Central memory CD8-positive, alpha-beta T cell (primary cell): ENCODE measurements around the gene FSIP1.
A peak's percentile ranks its signal among the peaks of the same experiment; 100 is the strongest.
"Not testable (repeated sequence)": the region's sequence is repeated elsewhere in the genome, so short reads cannot be mapped to it uniquely, and the experiment has no call there.

Experiments used
- ATAC-seq: fragments of 150-1000 bp; cut with Tn5 transposase; replicated peaks from 2 replicates; pipeline ENCODE4 v1.10.0; 2022; ENCODE audit warnings: mild to moderate bottlenecking, moderate FRiP score, moderate number of reproducible peaks; ENCODE audit not compliant: poor library complexity, severe bottlenecking; ENCODE audit errors: extremely low read depth
- DNase-seq, 2 donors: peaks; one replicate each; pipeline ENCODE4 v3.0.0; 2021; ENCODE audit warnings: low spot score in 2 of 2
- H3K27ac Mint-ChIP-seq: one replicate; pipeline ENCODE4 v1.8.0; 2022; ENCODE audit warnings: low read depth, mild to moderate bottlenecking, moderate library complexity, mixed read lengths
- H3K27me3 Mint-ChIP-seq: one replicate; pipeline ENCODE4 v1.8.0; 2022; ENCODE audit warnings: mixed read lengths
- H3K36me3 Mint-ChIP-seq: one replicate; pipeline ENCODE4 v1.8.0; 2022; ENCODE audit warnings: mild to moderate bottlenecking, moderate library complexity, mixed read lengths; ENCODE audit not compliant: insufficient read depth
- H3K4me1 Mint-ChIP-seq: one replicate; pipeline ENCODE4 v1.8.0; 2022; ENCODE audit warnings: mixed read lengths
- H3K4me3 Mint-ChIP-seq: one replicate; pipeline ENCODE4 v1.8.0; 2022; ENCODE audit warnings: mild to moderate bottlenecking, moderate library complexity, mixed read lengths
- H3K9me3 Mint-ChIP-seq: one replicate; pipeline ENCODE4 v1.8.0; 2022; ENCODE audit warnings: mixed read lengths

The FSIP1 gene

DNA sequence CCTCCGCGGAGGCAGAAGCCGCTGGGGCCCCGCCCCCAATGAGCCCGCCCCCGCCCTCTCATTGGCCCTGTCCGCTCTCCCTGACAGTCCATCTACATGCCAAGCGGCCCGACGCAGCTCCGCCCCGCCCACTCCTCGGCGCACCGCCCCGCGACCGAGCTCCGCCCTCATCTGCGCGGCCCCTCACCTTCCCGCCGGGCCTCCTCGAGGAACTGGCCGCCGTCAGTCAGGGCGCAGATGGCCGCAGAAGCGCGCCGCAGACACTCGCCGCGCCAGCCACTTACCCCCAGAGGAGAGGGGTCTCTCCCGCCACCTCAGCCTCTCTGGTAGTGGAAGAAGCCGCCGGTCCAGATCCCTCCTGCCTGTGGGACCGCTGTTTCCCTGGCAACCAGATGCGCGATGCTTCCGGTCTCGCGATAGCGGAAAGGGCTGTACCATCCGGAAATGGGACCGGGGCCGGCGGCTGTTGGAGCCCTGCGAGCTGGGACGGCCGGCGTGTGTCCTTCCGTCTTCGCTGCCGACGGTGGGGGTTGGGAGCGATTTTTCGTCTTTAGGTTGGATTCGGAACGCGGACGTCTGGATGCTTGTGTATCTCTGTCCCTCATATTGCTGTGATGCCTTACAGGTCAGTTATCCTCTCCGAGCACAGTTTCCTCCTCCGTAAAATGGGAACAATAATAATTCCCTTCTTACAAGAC is at the start of gene FSIP1:
TSS of gene FSIP1 (minus strand) at position 401 of the 698 bp plus-strand sequence. CDS start 6,317 bp downstream, outside the sequence.
- H3K36me3 Mint-ChIP-seq, result peaks cover 15% of the 10 kb centered on the region
- H3K9me3 Mint-ChIP-seq, result no peaks in the 10 kb centered on the region
- H3K27me3 Mint-ChIP-seq, result peaks cover 1% of the 10 kb centered on the region
- H3K4me3 Mint-ChIP-seq, result peak within 1 kb of the TSS; percentile 70
- peak within 1 kb of the TSS; percentile 46 for H3K27ac Mint-ChIP-seq
- DNase-seq, result peak; percentile 95 to 98
- peak; percentile 98 for ATAC-seq
- H3K4me1 Mint-ChIP-seq, result peaks cover 39% of the 10 kb centered on the region

DNA sequence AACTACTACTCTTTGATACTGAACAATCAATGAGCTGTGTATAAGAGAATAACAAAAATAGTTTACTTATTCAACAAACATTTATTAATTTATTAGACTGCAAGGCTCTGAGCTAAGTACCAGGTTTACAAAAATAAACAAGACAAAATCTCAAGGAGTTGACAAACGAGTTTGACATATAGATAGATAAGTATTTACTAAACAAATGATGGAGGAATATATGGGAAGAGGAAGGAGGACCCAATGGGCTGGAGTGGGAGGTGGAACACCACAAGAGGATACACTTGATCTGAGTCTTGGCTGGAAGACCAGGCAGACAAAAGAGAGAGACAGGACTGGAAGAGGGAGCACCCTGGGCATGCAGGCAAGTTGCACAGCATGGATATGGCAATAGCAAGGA is 47.5 kb upstream of the FSIP1 start:
- Mint-ChIP-seq H3K4me1 (no peaks in the 10 kb centered on the region), H3K4me3 (no peak overlapping the region), H3K27ac (no peak overlapping the region), H3K9me3 (no peaks in the 10 kb centered on the region), H3K36me3 (no peaks in the 10 kb centered on the region), H3K27me3 (peaks cover 76% of the 10 kb centered on the region)
- ATAC-seq, result no peak
- DNase-seq, result no peak

DNA sequence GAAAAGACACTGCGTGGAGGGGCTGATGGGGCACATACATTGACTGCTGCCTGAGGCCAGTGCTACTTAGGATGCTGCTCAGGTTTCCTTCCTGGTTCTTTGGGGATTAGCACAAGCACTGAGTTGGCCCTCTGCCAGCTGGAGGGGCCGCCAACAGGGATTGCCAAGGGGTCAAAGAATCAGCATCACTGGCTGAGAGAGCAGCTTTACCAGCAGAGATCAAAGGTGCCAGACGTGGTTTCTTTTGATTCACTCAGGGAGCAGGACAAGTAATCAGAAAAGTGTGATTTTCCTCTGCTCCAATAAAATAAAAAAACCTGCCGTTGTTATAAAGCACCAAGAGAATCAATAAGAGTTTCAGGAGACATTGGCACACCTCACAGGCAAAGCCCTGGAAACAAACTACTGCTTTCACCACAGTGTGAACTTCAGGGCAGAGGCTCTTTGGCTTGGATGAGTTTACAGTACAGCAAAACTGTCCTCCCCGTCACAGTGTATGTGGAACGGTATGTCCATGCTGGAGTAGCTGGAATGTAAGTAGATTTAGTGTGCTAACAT is 45.8 kb upstream of the FSIP1 start:
- Mint-ChIP-seq H3K36me3 (no peaks in the 10 kb centered on the region), H3K4me3 (no peak overlapping the region), H3K9me3 (no peaks in the 10 kb centered on the region), H3K27ac (no peak overlapping the region), H3K27me3 (peaks cover 61% of the 10 kb centered on the region), H3K4me1 (no peaks in the 10 kb centered on the region)
- no peak for ATAC-seq
- no peak for DNase-seq

DNA sequence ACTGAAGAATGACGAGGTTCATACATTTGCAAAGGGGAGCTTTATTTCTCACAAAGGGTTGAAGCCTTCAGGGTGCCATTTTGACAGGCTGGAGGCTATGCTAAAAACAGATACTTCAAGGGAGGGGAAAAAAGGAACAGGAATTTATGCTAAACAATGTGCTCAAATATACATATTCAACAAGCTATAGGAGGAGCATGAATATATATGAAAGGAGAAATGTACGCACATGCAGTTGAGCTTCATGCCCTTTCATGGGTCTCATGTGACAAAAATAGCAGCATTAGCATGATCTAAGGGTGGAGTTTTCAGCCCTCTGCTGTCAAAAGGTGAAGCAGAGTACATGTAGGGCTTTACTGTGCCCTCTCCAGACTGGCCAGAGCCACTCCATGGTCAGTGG is 44.3 kb upstream of the FSIP1 start:
- Mint-ChIP-seq H3K9me3 (no peaks in the 10 kb centered on the region), H3K4me1 (no peaks in the 10 kb centered on the region), H3K27me3 (peaks cover 49% of the 10 kb centered on the region), H3K27ac (no peak overlapping the region), H3K4me3 (no peak overlapping the region), H3K36me3 (no peaks in the 10 kb centered on the region)
- ATAC-seq (no peak), DNase-seq (no peak)

DNA sequence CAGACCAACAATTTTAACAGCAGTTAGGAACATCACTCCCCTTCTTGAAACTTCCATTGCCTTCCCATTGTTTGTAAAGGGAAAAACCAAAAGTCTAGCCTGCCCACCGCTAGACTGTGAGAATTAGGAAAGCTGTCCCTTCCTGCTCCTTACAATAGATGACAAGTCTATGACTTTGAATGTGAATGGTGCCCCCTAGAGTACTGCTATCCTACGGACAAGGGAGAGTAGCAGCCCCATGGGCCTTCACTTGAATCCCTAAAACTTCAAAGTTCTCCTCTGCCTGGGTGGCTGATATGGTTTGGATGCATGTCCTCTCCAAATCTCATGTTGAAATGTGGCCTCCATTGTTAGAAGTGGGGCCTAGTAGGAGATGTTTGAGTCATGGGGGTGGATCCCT is 41.0 kb upstream of the FSIP1 start:
- Mint-ChIP-seq H3K9me3 (no peaks in the 10 kb centered on the region), H3K4me3 (no peak overlapping the region), H3K27me3 (peaks cover 28% of the 10 kb centered on the region), H3K4me1 (no peaks in the 10 kb centered on the region), H3K27ac (no peak overlapping the region), H3K36me3 (no peaks in the 10 kb centered on the region)
- DNase-seq (no peak), ATAC-seq (no peak)

DNA sequence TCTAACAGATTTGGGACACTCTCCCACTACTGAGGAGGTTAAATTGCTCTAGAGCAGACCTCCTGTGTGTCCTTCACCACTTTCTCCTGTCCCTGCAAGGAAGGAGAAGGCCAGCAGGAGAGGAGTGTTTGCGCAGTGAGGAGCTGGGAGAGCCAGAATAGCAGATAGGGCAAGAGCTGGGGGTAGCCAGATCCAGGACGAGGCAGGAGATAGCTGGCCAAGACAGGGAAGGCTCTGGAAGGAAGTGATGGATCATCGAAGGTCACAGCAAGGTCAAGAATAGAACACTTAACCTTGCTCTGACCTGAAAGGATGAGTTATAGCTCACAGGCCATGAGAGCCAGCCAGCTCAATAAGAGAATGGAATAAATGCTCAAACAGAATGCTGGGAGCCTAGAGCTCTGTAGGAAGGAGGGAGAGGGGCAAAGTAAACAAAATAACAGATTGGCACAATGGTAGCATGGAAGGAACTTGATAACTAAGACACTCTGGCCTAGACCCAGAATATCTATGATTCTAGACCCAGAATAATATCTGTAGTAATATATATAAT is 37.5 kb upstream of the FSIP1 start:
- no peak overlapping the region for H3K27ac Mint-ChIP-seq
- H3K27me3 Mint-ChIP-seq, result peaks cover 6% of the 10 kb centered on the region
- no peak overlapping the region for H3K4me3 Mint-ChIP-seq
- DNase-seq, result no peak
- H3K36me3 Mint-ChIP-seq, result no peaks in the 10 kb centered on the region
- ATAC-seq, result no peak
- H3K9me3 Mint-ChIP-seq, result no peaks in the 10 kb centered on the region
- H3K4me1 Mint-ChIP-seq, result no peaks in the 10 kb centered on the region

DNA sequence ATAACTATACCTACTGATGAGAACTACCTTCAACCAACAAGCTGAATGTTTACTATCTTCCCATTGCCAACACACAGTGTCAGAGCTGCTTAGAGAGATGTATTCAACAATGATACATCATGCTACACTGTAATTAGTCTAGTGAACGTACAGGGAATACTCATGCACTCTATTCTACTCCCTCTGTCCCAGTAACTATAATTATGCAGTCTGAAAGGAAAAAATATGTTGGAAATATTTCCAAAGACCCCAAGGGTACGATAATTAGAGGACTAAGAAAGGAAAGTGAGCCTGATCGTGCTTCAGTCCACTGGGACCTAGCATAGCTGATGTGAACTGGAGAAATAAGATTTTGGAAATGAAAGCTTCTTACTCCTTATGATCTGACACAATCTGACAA is 36.9 kb upstream of the FSIP1 start:
- H3K4me1 Mint-ChIP-seq, result no peaks in the 10 kb centered on the region
- H3K36me3 Mint-ChIP-seq, result no peaks in the 10 kb centered on the region
- no peaks in the 10 kb centered on the region for H3K9me3 Mint-ChIP-seq
- peaks cover 12% of the 10 kb centered on the region for H3K27me3 Mint-ChIP-seq
- no peak for ATAC-seq
- H3K4me3 Mint-ChIP-seq, result no peak overlapping the region
- H3K27ac Mint-ChIP-seq, result no peak overlapping the region
- no peak for DNase-seq

DNA sequence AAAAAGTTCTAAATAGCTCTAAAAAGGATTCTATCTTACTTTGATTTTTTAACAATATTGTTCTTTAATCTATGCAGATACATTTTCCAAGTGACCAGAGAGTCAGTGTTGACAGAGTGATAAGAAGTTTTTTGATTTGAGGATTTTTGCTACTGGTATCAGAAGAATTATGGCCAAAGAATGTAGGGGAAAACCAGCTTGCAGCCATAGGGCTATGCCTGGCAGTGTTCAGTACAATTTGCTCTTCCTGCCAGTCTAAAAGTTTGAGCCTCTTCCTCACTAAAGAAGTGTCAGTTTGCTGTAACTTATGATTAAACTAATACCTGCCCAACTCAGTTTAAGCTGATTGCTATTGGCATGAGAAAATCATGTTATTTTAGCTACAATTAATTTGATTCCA is 35.3 kb upstream of the FSIP1 start:
- no peak overlapping the region for H3K27ac Mint-ChIP-seq
- no peaks in the 10 kb centered on the region for H3K36me3 Mint-ChIP-seq
- H3K9me3 Mint-ChIP-seq, result no peaks in the 10 kb centered on the region
- H3K4me3 Mint-ChIP-seq, result no peak overlapping the region
- peaks cover 13% of the 10 kb centered on the region for H3K27me3 Mint-ChIP-seq
- H3K4me1 Mint-ChIP-seq, result no peaks in the 10 kb centered on the region
- ATAC-seq (no peak), DNase-seq (no peak)

DNA sequence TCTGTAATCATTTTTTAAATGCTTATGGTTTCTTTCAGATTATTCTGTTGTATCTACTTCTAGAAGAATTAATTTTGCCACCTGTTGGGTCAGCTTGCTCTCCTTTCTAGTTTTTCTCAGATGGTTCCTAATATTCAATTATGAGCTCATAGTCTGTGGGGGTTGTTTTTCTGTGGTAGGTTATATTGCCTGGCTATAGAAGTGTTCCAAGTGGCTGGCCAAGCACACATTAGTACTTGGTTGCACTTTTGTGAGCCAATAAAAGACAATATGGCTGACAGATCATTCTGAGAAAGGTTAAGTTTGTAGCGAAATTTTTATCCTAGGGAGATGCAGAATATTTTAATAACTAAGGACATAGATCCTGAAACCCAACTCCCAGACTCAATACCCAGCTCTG is 31.8 kb upstream of the FSIP1 start:
- no peaks in the 10 kb centered on the region for H3K9me3 Mint-ChIP-seq
- no peak overlapping the region for H3K27ac Mint-ChIP-seq
- peaks cover 15% of the 10 kb centered on the region for H3K27me3 Mint-ChIP-seq
- H3K4me1 Mint-ChIP-seq, result no peaks in the 10 kb centered on the region
- no peak for ATAC-seq
- H3K4me3 Mint-ChIP-seq, result no peak overlapping the region
- no peaks in the 10 kb centered on the region for H3K36me3 Mint-ChIP-seq
- no peak for DNase-seq

DNA sequence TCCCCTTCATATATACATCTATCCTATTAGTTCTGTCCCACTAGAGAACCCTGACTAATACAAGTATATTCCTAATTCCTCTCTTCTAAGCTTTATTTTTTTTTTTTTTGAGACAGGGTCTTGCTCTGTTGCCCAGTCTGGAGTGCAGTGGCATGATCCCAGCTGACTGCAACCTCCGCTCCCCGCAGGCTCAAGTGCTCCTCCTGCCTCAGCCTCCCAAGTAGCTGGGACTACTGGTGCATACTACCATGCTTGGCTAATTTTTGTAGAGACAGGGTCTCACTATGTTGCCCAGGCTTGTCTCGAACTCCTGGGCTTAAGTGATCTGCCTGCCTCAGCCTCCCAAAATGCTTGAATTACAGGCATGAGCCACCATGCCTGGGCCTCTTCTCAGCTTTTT is 30.0 kb upstream of the FSIP1 start:
- not testable (repeated sequence) for ATAC-seq, H3K36me3 Mint-ChIP-seq, DNase-seq, H3K4me1 Mint-ChIP-seq, H3K9me3 Mint-ChIP-seq, H3K4me3 Mint-ChIP-seq, H3K27ac Mint-ChIP-seq
- H3K27me3 Mint-ChIP-seq, result peaks cover 33% of the 10 kb centered on the region

DNA sequence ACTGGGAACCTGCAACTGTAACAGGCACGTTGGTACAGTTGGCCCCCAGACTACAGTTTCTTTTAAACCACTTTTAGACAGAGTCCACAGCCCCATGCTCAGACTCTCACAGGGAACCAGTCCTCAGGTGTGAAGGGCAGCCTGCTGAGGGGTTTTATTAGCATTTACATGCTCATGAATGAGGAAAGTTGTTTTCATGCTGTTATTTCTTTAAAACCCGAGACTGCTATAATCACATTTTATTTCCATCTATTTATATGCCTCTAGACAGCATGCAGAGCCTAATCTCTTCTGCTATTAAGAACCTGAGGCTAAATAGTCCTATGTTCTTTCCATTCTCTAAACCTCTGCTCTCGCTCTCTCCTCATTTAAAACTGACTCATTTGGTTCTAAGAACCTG is 26.3 kb upstream of the FSIP1 start:
- ATAC-seq (no peak), DNase-seq (no peak)
- no peaks in the 10 kb centered on the region for H3K4me1 Mint-ChIP-seq
- no peak overlapping the region for H3K27ac Mint-ChIP-seq
- no peaks in the 10 kb centered on the region for H3K9me3 Mint-ChIP-seq
- peaks cover 31% of the 10 kb centered on the region for H3K27me3 Mint-ChIP-seq
- H3K4me3 Mint-ChIP-seq, result no peak overlapping the region
- H3K36me3 Mint-ChIP-seq, result no peaks in the 10 kb centered on the region

DNA sequence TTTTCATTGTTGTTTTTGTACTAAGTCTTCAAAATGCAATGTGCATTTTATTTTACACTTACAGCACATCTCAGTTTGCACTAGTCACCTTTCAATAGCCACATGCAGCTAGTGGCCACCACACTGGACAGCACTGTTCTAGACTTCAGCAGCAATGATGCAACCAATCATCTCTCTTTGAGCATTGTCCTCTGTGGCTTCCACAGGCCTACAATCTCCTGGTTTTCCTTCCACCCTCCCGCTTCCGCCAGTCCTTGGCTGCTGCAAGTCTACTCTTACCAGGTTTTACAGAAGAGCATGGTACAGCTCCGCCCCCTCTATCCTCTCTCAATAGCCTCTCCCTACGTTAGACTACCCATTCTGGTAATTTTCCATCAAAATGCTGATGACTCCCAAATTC is 25.1 kb upstream of the FSIP1 start:
- Mint-ChIP-seq H3K36me3 (no peaks in the 10 kb centered on the region), H3K27ac (no peak overlapping the region), H3K27me3 (peaks cover 42% of the 10 kb centered on the region), H3K9me3 (no peaks in the 10 kb centered on the region), H3K4me1 (no peaks in the 10 kb centered on the region), H3K4me3 (no peak overlapping the region)
- DNase-seq (no peak), ATAC-seq (no peak)

DNA sequence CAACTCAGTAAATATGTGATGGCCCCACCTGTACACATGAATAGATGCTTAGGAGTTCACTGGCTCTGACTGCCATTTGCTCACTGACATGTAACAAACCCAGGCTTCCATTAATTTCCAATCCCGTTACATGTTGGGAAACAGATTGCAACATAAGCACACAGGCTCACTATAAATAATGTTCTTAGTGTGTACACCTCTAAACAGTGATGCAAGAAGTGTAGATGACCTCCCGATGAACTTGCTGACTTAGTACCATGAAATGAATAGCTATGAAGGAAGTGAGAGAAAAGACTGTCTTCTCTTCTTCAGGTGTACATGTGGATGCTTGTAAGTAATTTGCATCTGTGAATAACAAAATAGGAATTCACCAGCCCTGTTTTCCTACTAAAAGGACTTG is 21.4 kb upstream of the FSIP1 start:
- no peak for DNase-seq
- Mint-ChIP-seq H3K27ac (no peak overlapping the region), H3K4me3 (no peak overlapping the region), H3K27me3 (peaks cover 73% of the 10 kb centered on the region), H3K4me1 (no peaks in the 10 kb centered on the region), H3K9me3 (no peaks in the 10 kb centered on the region), H3K36me3 (no peaks in the 10 kb centered on the region)
- no peak for ATAC-seq
